SK-N-SH treated with all-trans-retinoic acid at 6 μM for 48 hours (cell line): ENCODE results near the gene SFR1.

Source experiments
- ARNTL ChIP-seq: fragments of 450-650 bp; formaldehyde crosslinking; IDR thresholded peaks from 2 replicates; pipeline ENCODE4 v1.5.0; 2020; ENCODE audit warnings: low read depth, mild to moderate bottlenecking, moderate library complexity, borderline replicate concordance
- ESRRG ChIP-seq: fragments of 250-450 bp; sonication (Bioruptor Pico); IDR thresholded peaks from 2 replicates; pipeline ENCODE4 v1.6.1; 2021; ENCODE audit warnings: mild to moderate bottlenecking
- ISL1 ChIP-seq: fragments of 250-450 bp; sonication (Bioruptor Pico); IDR thresholded peaks from 2 replicates; pipeline ENCODE4 v2.1.2; 2022; ENCODE audit warnings: mild to moderate bottlenecking, moderate library complexity
- POU6F1 ChIP-seq: fragments of 250-450 bp; sonication (Bioruptor Pico); IDR thresholded peaks from 2 replicates; pipeline ENCODE4 v1.8.0; 2021; ENCODE audit warnings: low read depth, mild to moderate bottlenecking, moderate library complexity, borderline replicate concordance
- PPARA ChIP-seq: fragments of 250-450 bp; sonication (Bioruptor Pico); IDR thresholded peaks from 2 replicates; pipeline ENCODE4 v1.5.0; 2020; ENCODE audit warnings: mild to moderate bottlenecking, borderline replicate concordance
- RARB ChIP-seq: fragments of 250-450 bp; sonication (Bioruptor Pico); IDR thresholded peaks from 2 replicates; pipeline ENCODE4 v1.8.0; 2021; ENCODE audit warnings: mild to moderate bottlenecking, moderate library complexity
- TSHZ2 ChIP-seq: fragments of 250-450 bp; sonication (Bioruptor Pico); IDR thresholded peaks from 2 replicates; pipeline ENCODE4 v1.5.0; 2020; ENCODE audit warnings: mild to moderate bottlenecking, moderate library complexity
- ZNF8 ChIP-seq: fragments of 450-650 bp; formaldehyde crosslinking; IDR thresholded peaks from 2 replicates; pipeline ENCODE4 v1.5.0; 2020; ENCODE audit warnings: mild to moderate bottlenecking, moderate library complexity

DNA sequence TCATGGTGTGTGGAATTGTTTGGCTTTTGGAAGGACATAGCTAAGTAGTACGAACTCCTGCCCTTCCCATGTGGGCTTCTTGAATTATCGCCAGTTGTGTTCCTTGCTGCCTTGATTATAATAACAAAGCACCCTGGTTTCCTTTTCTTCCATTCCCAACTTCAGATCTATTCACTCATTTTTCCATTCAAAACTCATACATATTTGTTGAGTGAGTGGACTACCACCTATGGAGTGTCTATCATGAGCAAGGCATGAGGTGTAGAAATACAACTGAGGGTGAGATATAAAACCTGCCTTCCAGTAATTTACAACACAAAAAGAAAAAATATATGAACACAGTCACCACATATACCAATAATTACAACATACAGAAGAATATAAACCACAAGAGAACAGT lies 31.4 kb upstream of the SFR1 start:
- TF ChIP-seq ARNTL (CRISPR knock-in tag) (no peak), ISL1 (CRISPR knock-in tag) (no peak), TSHZ2 (CRISPR knock-in tag) (no peak), RARB (no peak), ZNF8 (CRISPR knock-in tag) (no peak), PPARA (no peak), ESRRG (CRISPR knock-in tag) (no peak), POU6F1 (CRISPR knock-in tag) (no peak)
